ENCODE data around the gene CALHM2. TPM values are rescaled to one million over a fixed set of nuclear protein-coding genes. Genes with fewer than 3 reads are reported as not detected.

CALHM2 gene
- total and polyA plus RNA-seq, 2 of the 4 experiments (the other 2 are of a cell fraction), result 2.5 to 7.9 TPM

DNA sequence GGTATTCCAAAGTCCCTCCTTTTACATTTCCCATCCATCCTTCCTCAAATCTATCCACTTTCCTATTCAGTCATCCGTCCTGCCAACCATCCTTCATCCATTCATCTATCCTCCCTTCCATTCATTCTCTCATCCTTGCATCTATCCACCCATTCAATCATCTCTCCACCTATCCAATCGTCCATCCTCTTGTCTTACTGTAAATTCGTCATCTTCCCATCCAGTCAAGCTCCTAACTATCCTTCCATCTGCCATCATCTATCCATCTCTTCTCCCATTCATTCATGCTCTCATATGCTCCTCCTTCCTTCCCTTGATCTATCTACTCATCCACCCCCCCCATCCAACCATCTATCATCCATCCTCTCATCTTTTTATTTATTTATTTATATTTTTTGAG, 21.9 kb upstream of the CALHM2 start:
- no peak overlapping the region for H4K8ac ChIP-seq (ENCODE audit: low read depth in 2 of 2, low read length in 2 of 2)
- H3K9me3 ChIP-seq (ENCODE audit: control insufficient read depth, insufficient read depth, low read length), result no peaks in the 10 kb centered on the region
- H2AFZ ChIP-seq (replicated peaks; ENCODE audit: low read length, poor library complexity), result no peak overlapping the region
- H3K27me3 ChIP-seq (ENCODE audit: control insufficient read depth, insufficient read depth, low read length), result peaks cover 41% of the 10 kb centered on the region
- POLR2A ChIA-PET (ENCODE audit: unreplicated experiment), result no interaction called here
- H3K36me3 ChIP-seq (ENCODE audit: control insufficient read depth, insufficient read depth, low read length), result no peaks in the 10 kb centered on the region
- no peak overlapping the region for H3K56ac ChIP-seq (ENCODE audit: extremely low read depth, insufficient read depth, low read length)
- DNase-seq (no peak), ATAC-seq (ENCODE audit: low read depth) (no peak)
- no peak overlapping the region for H3K4ac ChIP-seq (ENCODE audit: low read depth, low read length)
- peaks cover 3% of the 10 kb centered on the region for H3K4me1 ChIP-seq (ENCODE audit: control insufficient read depth, insufficient read depth, low read length)
- no peak overlapping the region for H2BK120ac ChIP-seq (ENCODE audit: low read depth, low read length)
- BruUV-seq (replicated peaks), result no TSS peak
- TF ChIP-seq CEBPB (IDR thresholded peaks at IDR 0.05; ENCODE audit: low read depth, low read length) (no peak), USF2 (IDR thresholded peaks at IDR 0.05; ENCODE audit: low read depth, low read length) (no peak), MXI1 (IDR thresholded peaks at IDR 0.05; ENCODE audit: borderline replicate concordance, low read depth, low read length) (no peak), SMC3 (IDR thresholded peaks at IDR 0.05; ENCODE audit: low read depth, low read length) (no peak), FOS (IDR thresholded peaks at IDR 0.05; ENCODE audit: low read depth, low read length) (no peak), MAZ (IDR thresholded peaks at IDR 0.05; ENCODE audit: borderline replicate concordance, low read depth, low read length) (no peak), RCOR1 (IDR thresholded peaks at IDR 0.05; ENCODE audit: insufficient replicate concordance, low read length) (no peak), RFX5 (IDR thresholded peaks at IDR 0.05; ENCODE audit: low read depth, low read length) (no peak), CHD1 (IDR thresholded peaks at IDR 0.05; ENCODE audit: low read depth, low read length) (no peak), BHLHE40 (IDR thresholded peaks at IDR 0.05; ENCODE audit: low read depth, low read length) (no peak), NFE2L2 (IDR thresholded peaks at IDR 0.05; ENCODE audit: low read depth, low read length) (no peak), ELK1 (IDR thresholded peaks at IDR 0.05; ENCODE audit: borderline replicate concordance, low read depth, low read length) (no peak), RAD21 (IDR thresholded peaks at IDR 0.05; ENCODE audit: low read length) (no peak), MAFK (IDR thresholded peaks at IDR 0.05; ENCODE audit: low read depth, low read length) (no peak), POLR2A (IDR thresholded peaks at IDR 0.05; ENCODE audit: low read depth, low read length) (no peak)
- TF ChIP-seq, protein P1, sequence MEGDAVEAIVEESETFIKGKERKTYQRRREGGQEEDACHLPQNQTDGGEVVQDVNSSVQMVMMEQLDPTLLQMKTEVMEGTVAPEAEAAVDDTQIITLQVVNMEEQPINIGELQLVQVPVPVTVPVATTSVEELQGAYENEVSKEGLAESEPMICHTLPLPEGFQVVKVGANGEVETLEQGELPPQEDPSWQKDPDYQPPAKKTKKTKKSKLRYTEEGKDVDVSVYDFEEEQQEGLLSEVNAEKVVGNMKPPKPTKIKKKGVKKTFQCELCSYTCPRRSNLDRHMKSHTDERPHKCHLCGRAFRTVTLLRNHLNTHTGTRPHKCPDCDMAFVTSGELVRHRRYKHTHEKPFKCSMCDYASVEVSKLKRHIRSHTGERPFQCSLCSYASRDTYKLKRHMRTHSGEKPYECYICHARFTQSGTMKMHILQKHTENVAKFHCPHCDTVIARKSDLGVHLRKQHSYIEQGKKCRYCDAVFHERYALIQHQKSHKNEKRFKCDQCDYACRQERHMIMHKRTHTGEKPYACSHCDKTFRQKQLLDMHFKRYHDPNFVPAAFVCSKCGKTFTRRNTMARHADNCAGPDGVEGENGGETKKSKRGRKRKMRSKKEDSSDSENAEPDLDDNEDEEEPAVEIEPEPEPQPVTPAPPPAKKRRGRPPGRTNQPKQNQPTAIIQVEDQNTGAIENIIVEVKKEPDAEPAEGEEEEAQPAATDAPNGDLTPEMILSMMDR (conservative IDR thresholded peaks at IDR 0.05; ENCODE audit: low read depth, low read length), result no peak
- H2BK15ac ChIP-seq (ENCODE audit: low read depth, low read length), result no peak overlapping the region
- H3K79me1 ChIP-seq (ENCODE audit: low read depth in 1 of 2, low read length in 2 of 2), result no peaks in the 10 kb centered on the region
- no peaks in the 10 kb centered on the region for H3K9me1 ChIP-seq (ENCODE audit: insufficient read depth, low read length)
- H3K4me2 ChIP-seq (ENCODE audit: low read depth, low read length), result no peak overlapping the region
- in situ Hi-C loops (cut with MboI; ENCODE audit: low sequenced_read_pairs), result no loop called here
- no peak overlapping the region for H2AK9ac ChIP-seq (replicated peaks; ENCODE audit: low read depth, low read length, poor library complexity)
- H4K91ac ChIP-seq (ENCODE audit: insufficient read depth, low read depth, low read length), result no peak overlapping the region
- CTCF ChIA-PET, result no interaction called here
- no peaks in the 10 kb centered on the region for H4K20me1 ChIP-seq (ENCODE audit: insufficient read depth, low read length)
- no peak overlapping the region for H3K18ac ChIP-seq (ENCODE audit: low read depth, low read length)
- no peak overlapping the region for H3K27ac ChIP-seq (ENCODE audit: insufficient read depth, low read length)
- H2BK20ac ChIP-seq (ENCODE audit: low read depth, low read length), result no peak overlapping the region
- dilution Hi-C loops (cut with HindIII; ENCODE audit: low sequenced_read_pairs, unreplicated experiment), result no loop called here
- no peak overlapping the region for H3K4me3 ChIP-seq (ENCODE audit: insufficient read depth, low read depth, low read length)
- H3K9ac ChIP-seq (ENCODE audit: low read depth, low read length), result no peak overlapping the region
- H2BK5ac ChIP-seq (ENCODE audit: low read depth, low read length, poor library complexity, severe bottlenecking), result no peak overlapping the region
- H3K14ac ChIP-seq (replicated peaks; ENCODE audit: low read depth, low read length), result no peak overlapping the region
- no peak overlapping the region for H2AK5ac ChIP-seq (ENCODE audit: low read depth, low read length)
- H4K5ac ChIP-seq (ENCODE audit: low read depth, low read length), result no peak overlapping the region
- intact Hi-C loops (cut with micrococcal nuclease), result no loop called here
- 73 to 100% methylated on average over 3 of the region's 3 CpGs for WGBS, 2 experiments (ENCODE audit: extremely low coverage in 2 of 2, insufficient read length in 1 of 2)
- H3K23ac ChIP-seq (ENCODE audit: low read depth, low read length), result no peak overlapping the region
